ENCODE measurements around the gene MAPK9. TPM values are rescaled to one million over a fixed set of nuclear protein-coding genes. Genes with fewer than 3 reads are reported as not detected.
A peak's percentile ranks its signal among the peaks of the same experiment; 100 is the strongest.

Gene MAPK9
- total RNA-seq, 1 experiment from 2014 or later, result 54.0 TPM

- H3K79me2 ChIP-seq (ENCODE audit: low read depth), result peaks cover 48% of the 10 kb centered on the region
- 0 out of 2 replicates have a peak, but pooled peaks cover 8% of the 10 kb centered on the region for H3F3A ChIP-seq (ENCODE audit: insufficient read depth, low read depth)
- ChIA-PET POLR2A (ENCODE audit: unreplicated experiment) (no interaction called here), CTCF (no interaction called here)
- DNase-seq, result no peak
- H3K27me3 ChIP-seq (ENCODE audit: insufficient read depth, low read depth), result no peaks in the 10 kb centered on the region
- no peaks in the 10 kb centered on the region for H4K20me1 ChIP-seq (ENCODE audit: insufficient read depth)
- H3K9me3 ChIP-seq (ENCODE audit: insufficient read depth, low read depth), result no peaks in the 10 kb centered on the region
- H3K9me2 ChIP-seq (ENCODE audit: insufficient read depth), result no peaks in the 10 kb centered on the region
- no peak overlapping the region for H2AFZ ChIP-seq
- no peak overlapping the region for H3K27ac ChIP-seq
- intact Hi-C loops (cut with micrococcal nuclease; ENCODE audit: unreplicated experiment), result no loop called here
- TF ChIP-seq EZH2 (IDR thresholded peaks at IDR 0.05; ENCODE audit: low read depth), result no peak
- TF ChIP-seq CTCF (conservative IDR thresholded peaks at IDR 0.05), result no peak
- no peak overlapping the region for H3K4me3 ChIP-seq
- H3K4me1 ChIP-seq (replicated peaks; ENCODE audit: insufficient read depth), result peaks cover 19% of the 10 kb centered on the region
- BruUV-seq (replicated peaks), result no TSS peak
- H3K4me2 ChIP-seq, result no peak overlapping the region
- H3K36me3 ChIP-seq (ENCODE audit: low read depth), result peaks cover 8% of the 10 kb centered on the region
Observed at GRCh38 chr5:180287404-180287803, 4.5 kb downstream of the MAPK9 start.

GRCh38 chr5:180284149-180284548 is 7.7 kb downstream of the MAPK9 start:
- TF ChIP-seq CTCF (conservative IDR thresholded peaks at IDR 0.05) (no peak), EZH2 (IDR thresholded peaks at IDR 0.05; ENCODE audit: low read depth) (no peak)
- DNase-seq, result no peak
- Histone ChIP-seq H3K4me2 (no peak overlapping the region), H3K4me3 (no peak overlapping the region), H3K9me2 (ENCODE audit: insufficient read depth) (no peaks in the 10 kb centered on the region), H3K79me2 (ENCODE audit: low read depth) (peaks cover 28% of the 10 kb centered on the region), H3K27me3 (ENCODE audit: insufficient read depth, low read depth) (no peaks in the 10 kb centered on the region), H3K4me1 (replicated peaks; ENCODE audit: insufficient read depth) (peaks cover under 1% of the 10 kb centered on the region), H3K27ac (no peak overlapping the region), H2AFZ (no peak overlapping the region), H3F3A (ENCODE audit: insufficient read depth, low read depth) (no peaks in the 10 kb centered on the region), H3K9me3 (ENCODE audit: insufficient read depth, low read depth) (no peaks in the 10 kb centered on the region; the same call in 1 of the 2 replicates), H3K36me3 (ENCODE audit: low read depth) (peaks cover 22% of the 10 kb centered on the region), H4K20me1 (ENCODE audit: insufficient read depth) (no peaks in the 10 kb centered on the region)
- BruUV-seq (replicated peaks), result no TSS peak
- intact Hi-C loops (cut with micrococcal nuclease; ENCODE audit: unreplicated experiment), result no loop called here
- ChIA-PET POLR2A (ENCODE audit: unreplicated experiment) (no interaction called here), CTCF (interaction anchor here (0.6 kb wide), 1 partner anchor 9 kb away, joined by 15 read pairs; no protein-coding TSS in a partner anchor)

GRCh38 chr5:180283026-180283615 is 8.8 kb downstream of the MAPK9 start:
- no peak for TF ChIP-seq EZH2 (IDR thresholded peaks at IDR 0.05; ENCODE audit: low read depth)
- TF ChIP-seq CTCF (conservative IDR thresholded peaks at IDR 0.05), result no peak
- no peak overlapping the region for H2AFZ ChIP-seq
- no peak overlapping the region for H3K4me3 ChIP-seq
- no peak overlapping the region for H3K4me2 ChIP-seq
- no peaks in the 10 kb centered on the region; the same call in 1 of the 2 replicates for H3K9me3 ChIP-seq (ENCODE audit: insufficient read depth, low read depth)
- H3K36me3 ChIP-seq (ENCODE audit: low read depth), result peaks cover 28% of the 10 kb centered on the region
- peaks cover 20% of the 10 kb centered on the region for H3K79me2 ChIP-seq (ENCODE audit: low read depth)
- H3K9me2 ChIP-seq (ENCODE audit: insufficient read depth), result no peaks in the 10 kb centered on the region
- H3K27me3 ChIP-seq (ENCODE audit: insufficient read depth, low read depth), result no peaks in the 10 kb centered on the region
- intact Hi-C loops (cut with micrococcal nuclease; ENCODE audit: unreplicated experiment), result no loop called here
- CTCF ChIA-PET, result interaction anchor here (0.6 kb wide), 1 partner anchor 10 kb away, joined by 15 read pairs; no protein-coding TSS in a partner anchor
- H3F3A ChIP-seq (ENCODE audit: insufficient read depth, low read depth), result no peaks in the 10 kb centered on the region
- H3K4me1 ChIP-seq (replicated peaks; ENCODE audit: insufficient read depth), result no peaks in the 10 kb centered on the region
- POLR2A ChIA-PET (ENCODE audit: unreplicated experiment), result no interaction called here
- no peak overlapping the region for H3K27ac ChIP-seq
- BruUV-seq (replicated peaks), result no TSS peak
- H4K20me1 ChIP-seq (ENCODE audit: insufficient read depth), result no peaks in the 10 kb centered on the region
- peak in 1 of 2 experiments; percentile 19 for DNase-seq
